GM21360 (cell line): ENCODE measurements around the gene CCDC39.

Experiments
- ATAC-seq: cut with Tn5 transposase; IDR thresholded peaks from one replicate; pipeline ENCODE4 v1.9.1; 2021; ENCODE audit warnings: mild to moderate bottlenecking, moderate library complexity; ENCODE audit not compliant: unreplicated experiment

The CCDC39 gene

DNA sequence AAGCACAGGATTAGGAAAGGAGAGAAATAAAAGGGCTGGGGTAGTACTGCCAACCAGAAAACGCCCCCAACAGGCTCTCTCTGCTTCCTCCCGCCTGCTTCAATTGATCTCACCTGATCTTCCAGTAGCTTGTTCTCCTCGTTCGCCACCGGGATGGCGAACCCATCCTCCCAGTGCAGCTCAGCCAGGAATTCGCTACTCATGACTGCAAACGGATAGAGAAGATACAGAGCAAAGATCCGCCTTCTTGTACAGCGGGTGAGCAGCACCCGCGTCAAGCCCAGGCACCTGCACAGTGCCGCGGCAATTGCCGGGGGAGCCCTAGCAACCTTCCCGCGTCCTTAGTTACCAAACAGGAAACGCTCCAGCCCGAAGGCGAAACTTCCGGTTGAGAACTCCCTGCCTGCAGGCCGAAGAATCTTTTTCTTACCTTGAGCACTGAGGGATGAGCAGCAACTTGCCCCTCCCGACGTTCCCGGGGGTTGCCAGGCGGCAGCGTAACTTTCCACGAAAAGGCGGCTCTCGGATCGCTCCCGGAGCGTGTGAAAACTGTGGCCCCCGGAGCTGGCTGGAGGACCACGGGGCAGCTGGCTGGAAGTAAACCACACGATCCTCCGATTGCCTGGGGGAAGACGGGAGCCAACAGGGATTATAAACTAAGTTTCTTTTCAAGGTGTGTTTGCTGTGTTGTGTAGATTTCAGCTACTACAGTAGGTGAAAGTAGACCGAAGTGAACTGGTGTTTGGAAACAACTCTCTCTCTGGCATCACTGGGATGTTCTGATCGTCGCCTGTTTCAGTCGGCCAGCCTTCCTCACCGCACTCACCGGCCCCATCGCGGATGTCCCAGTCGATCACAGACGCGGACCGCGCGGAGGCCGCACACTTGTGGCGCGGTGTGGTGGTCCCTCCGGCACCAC is at the start of gene CCDC39:
Gene CCDC39, minus strand, starts transcription at position 312 of the 919 bp plus-strand sequence. Its CDS starts 109 bp downstream, at position 203.
- ATAC-seq, result peak; percentile 97

DNA sequence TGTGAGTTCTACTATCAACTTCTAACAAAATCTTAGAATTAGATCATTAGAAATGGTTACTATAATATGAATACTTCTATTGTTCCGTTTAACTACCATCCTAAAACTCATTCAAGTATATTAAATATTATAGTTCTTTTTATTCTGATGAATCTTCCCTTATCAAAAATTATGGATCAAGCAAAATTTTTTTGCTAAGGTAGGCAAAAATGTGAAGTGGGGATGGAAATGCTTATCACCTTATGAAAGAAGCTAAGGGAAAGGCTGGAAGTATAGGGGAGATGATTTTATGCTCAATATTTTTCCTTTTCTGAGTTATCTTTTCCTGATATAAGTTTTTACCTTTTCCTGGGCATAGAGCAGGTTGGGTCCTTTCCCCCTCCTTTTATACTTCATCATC is 40.7 kb upstream of the CCDC39 start:
- no peak for ATAC-seq

DNA sequence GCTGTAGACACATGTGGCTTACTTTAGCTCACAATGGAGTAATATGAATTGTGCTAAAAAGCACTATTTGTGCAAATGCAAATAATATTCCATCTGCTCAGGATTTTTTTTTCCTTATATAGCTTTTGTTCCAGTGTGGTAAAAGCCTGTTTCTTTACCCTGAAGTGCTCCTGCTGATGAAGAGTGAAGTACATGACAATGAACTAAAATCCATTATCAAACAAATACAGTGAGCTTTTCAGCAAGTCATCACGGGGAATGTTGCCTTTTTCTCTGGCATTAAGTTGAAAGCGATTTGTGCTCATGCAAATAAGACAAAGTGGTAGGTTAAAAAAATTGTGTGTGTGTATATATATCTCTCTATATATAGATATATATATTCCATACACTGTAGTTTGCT is 28.6 kb upstream of the CCDC39 start:
- ATAC-seq, result no peak

DNA sequence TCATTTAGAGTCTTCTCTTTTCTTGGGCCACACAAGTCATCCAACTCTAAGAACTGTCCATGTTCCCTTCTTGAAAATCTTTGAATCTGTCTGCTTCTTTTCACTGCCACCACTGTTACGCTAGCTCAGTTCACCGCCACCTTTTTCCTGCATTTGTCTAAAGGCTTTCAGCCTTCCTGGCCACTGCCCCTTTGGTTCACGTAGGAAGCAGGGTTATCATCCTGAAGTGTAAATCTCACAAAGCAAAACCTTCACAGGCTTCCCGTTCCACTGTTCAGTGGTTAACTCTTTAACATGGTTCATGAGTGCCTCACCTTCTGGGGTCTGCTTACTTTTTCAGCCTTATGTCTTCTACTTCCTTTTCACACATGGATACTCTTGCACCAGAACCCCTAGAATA is 26.3 kb upstream of the CCDC39 start:
- no peak for ATAC-seq

DNA sequence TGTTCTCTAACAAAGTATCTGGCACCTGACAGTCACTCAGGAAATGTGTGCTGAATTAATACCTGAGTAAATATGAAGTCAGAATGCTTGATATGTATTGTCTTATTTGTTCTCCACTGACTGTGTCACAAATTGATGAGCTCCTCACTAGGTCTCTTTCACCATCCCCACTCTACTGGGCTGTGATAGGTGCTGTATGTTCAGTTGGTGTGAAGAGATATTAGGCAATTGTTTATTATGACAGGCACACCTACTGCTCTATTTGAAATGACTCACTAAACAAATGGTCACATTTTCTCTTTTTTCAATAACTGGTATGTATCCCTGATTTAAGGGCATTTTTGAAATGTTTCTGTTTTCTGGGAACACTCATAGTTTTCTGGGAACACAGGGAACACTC is 25.2 kb upstream of the CCDC39 start:
- ATAC-seq, result no peak

DNA sequence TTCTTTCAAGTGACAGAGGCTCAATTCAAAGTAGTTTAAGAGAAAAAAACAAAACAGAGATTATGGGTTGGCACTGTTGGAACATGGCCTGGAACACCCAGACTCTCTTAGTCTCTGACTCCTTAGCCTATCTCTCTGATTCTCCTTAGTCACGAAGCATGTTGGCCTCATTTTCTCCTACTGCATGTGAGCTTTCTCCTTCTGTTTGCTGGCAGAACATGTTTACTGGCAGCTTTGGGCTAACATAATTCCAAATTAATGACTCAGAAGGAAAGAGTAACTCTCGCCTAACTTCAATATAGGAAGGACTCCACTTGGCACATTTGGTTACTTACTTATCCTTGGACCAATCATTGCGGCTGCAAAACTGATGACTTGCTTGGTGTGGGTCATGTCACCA is 21.7 kb upstream of the CCDC39 start:
- no peak for ATAC-seq

DNA sequence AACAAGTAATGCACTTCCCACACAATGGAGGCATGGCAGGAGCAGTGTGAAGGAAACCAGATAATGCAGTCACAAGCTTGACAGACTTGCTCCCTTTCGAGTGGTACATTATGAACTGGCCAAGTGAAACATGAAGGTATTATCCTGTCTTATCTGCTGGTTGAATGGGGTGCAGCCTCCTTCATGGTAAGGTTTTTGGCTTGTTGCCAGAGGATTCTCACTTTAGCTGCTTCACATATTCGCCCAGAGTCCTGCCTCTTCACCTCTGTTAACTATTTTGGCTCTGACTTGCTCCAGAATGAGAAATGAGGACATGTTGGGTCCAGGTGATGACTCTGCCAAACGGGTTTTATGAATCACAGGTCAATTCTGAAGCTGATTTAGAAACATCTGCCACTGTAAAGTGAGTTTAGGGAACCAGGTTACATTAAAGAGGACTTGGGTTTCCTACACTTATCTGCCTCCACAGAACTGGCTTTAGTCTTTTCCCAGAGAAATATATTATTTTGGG is 19.5 kb upstream of the CCDC39 start:
- ATAC-seq, result no peak

DNA sequence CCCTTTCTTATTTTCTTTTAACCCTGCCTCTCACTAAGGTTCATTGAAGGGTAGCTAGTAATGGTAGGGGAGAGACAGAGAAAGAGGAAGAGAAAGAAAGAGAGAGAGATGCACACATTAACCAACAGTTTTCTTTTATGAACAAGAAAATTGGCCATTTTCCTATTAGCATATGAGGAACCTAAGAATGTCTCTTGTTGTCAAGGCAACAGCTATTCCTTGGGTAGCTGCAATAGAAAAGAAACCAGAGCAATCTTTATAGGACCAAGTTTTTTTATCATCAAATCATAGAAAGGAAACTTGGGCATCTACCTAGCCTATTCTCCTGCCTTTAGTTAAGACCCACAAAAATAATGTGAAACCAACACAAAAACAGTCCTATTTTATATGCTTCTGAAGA is 15.0 kb upstream of the CCDC39 start:
- no peak for ATAC-seq

DNA sequence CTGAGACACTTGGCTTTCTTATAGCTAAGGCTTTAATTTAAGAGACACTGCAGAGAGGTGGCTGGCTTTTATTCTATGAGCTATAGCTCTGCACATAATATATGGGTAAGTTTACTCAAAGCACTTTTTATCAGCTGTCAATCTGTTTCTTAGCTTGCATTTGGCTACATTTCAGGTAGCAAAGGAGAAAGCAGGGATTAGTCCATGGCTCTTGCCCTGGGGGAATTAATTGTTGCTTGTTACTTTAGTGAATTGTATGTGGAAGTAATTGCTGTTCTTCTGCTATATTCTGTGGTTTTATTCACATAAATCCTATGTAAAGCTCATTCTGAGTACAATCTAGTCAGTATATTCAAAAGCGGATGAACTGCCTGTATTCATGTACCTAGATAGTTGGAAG is 14.4 kb upstream of the CCDC39 start:
- no peak for ATAC-seq

DNA sequence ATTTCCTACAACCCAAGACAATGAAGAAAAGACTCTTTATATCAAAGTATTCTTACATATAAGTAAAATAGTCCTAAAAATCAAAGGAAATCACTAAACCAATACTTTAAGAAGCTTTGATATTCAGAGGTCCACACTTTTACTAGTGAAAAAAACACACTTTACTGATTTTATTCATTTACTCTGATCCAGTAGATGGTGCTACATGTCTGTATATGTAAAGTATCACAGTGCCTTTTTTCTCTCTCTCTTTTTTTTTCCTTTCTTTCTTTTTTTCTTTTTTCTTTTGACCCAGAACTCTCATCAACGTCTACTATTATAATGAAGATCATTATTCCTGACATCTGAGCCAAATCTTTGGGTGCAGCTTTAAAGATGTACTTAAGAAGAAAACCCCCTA is 10.8 kb upstream of the CCDC39 start:
- no peak for ATAC-seq

DNA sequence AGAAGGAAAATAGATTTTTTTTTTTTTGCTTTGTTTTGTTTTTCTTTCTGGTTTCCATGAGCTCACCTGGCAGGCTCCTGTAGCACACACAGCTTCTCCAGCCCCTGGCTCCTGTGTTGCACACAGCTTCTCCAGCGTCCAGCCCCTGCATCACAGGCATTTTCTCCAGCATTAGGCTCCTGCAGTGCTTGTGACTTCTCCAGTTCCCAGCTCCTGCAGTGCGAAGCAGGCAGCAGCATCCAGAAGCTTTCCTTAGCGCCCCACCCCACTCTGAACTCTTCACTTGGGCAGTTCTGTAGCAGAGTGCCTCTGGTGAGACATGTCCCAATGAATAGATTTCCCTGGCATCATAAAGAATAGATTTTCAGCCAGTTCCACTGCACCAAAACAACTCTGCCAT is 5.5 kb upstream of the CCDC39 start:
- no peak for ATAC-seq

DNA sequence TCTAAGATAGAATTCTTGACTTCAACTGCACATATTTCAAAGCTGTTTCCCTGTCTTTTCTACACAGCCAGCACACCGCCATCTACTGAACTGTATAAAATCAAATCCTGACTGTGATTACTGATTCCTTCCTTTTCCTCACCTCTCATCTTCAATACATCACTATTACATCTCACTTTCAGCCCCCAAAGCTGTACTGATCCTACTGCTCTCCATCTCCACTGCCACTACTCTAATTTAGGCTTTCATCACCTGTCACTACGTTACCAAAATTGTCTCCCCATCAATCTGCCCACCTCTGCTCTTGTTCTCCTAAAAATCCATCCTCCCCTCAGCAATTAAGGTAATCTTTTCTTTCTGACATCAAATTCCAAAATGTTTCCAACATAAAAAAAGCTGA is 4.5 kb upstream of the CCDC39 start:
- ATAC-seq, result no peak

DNA sequence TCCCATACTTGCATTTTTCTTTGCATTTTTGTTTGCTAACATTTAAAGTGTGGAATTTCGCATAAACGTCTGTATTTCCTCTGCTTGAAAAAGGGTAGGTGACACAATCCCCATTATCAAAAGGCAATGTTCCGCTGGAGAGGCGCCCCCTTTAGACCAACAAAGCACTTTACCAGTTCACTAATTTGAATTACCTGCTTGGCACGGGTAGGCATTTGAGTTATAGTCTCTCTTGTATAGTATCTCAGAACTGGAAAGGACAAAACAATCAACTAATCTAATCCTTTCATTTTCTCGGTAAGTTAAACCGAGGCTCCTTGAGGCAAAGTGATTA is 775 bp upstream of the CCDC39 start:
- peak; percentile 40 for ATAC-seq

DNA sequence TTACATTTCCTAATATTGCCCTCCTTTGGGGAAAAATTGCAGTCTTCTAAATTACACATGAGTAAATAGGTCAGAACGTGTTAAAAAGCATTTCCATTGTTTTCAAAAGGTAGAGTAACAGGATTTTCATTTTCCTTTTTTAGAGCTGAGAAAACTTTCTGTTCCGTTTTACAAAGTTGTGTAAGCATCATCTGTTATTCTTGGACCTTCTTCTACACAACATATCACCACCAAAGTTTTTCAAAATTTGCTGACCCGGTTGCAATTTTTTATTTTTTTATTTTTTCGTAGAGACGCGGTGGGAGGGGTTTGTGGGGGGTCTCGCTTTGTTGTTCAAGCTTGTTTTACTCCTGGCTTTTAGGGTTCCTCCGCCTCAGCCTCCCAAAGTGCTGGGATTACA is 1.1 kb downstream of the CCDC39 start:
- ATAC-seq, result peak; percentile 34

DNA sequence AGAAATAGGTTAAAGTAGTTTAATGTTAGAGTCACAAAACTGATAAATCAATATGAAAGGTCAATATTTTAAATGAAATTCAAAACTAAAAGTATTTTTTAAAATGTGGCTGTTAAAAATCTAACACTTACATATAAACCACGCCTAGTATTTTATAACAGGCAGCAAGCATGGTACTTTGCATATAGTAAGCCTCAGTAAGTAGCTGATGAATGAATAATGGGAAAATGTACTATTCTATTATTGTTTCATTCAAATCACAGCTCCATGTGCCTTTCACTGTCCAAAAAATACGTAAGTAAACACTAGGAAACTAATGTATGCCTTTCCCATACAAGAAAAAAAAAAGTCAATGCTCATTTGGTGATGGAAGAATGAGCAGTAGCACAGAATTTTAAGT is 17.8 kb downstream of the CCDC39 start:
- no peak for ATAC-seq

DNA sequence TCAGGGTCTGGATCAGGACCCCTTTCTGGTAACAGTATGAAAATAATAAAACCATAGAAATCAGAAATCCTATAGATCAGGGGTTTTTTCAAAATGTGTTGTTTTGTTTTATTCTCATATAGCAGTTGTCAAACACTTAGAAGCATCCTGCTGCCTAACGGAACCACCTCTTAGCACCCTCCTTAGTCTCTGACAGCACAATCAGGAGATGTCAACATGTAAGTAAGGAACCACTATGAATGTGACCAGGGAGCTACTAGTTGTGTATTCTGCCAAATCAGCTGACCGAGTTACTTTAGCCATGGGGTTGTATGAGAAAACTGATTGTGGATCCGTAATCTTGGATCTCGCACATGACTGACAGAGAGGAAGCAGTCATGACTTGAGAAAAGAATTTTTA is 22.2 kb downstream of the CCDC39 start:
- no peak for ATAC-seq

DNA sequence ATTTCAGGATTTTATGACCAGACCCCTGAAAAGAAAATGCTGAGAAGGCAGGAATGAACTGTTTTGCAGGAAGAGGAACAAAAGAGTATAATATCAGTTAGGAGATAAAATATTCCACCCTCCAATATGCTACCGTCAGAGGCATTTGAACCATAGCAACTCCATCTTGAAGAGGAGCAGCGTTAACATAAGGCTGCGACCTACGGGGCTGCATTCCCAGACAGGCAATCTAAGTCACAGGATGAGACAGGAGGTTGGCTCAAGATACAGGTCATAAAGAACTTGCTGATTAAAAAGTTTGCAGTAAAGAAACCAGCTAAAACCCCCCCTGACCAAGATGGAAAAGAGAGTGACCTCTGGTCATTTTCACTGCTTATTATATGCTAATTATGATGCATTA is 22.9 kb downstream of the CCDC39 start:
- no peak for ATAC-seq

DNA sequence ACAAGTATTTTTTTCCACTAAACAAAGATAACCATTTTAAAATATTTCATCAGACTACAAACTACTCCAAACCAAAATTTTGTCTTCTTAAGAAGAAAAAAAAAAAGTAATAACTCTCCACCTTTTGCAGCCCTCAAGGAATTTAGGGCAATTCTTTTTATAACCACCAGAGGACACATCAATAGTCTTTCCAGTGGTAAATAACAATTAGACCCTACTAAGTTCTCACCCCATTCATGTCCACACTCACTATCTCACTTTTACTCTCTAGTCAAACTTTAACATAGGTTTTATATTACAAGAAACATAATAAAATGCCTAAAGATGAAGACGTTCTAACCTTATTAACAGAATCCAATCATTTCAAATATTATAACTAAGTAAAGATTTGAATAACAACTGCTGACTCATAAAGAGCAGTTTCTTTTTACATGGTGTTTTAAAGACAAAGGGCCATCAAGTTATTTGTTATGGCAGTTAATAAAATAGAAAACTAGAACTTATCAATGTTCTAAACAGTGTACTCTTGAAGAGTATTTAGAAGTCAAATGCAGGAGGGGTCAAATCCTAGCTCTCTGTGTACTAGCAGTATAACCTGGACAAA is 33.0 kb downstream of the CCDC39 start:
- ATAC-seq, result peak; percentile 79

DNA sequence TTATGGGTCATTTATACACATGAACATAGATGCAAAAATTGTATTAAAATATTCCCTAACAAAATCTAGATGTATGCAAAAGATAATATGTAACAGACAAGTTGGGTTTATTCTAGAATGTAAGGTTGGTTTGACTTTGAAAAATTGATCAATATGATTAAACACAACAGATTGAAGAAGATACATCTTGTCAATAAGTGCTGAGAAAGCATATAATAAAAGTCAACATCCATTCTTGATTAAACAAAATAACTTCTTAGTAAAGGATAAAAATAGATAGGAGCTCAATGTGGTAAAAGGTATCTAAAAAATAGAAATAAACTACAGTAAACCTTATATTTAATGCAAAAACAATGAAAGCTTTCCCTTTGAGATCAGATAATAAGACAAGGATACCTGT is 38.3 kb downstream of the CCDC39 start:
- no peak for ATAC-seq

DNA sequence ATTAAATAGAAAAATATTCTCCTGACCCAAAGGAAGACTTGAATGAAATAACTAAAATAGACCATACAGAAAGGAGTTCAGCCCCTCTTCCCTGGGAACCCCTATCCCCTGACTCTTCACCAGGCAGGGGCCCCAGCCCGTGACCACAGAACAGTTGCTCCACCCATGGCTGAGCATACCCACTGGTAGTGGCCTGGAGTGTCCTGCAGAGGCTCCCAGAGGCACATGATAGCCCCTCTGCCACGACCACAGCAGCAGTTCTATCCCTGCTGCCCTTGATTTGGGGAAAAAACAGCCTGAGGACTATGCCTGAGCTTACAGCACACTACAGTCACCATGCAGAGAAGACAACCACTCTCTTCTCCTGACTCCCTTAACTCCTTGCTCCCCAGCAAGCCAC is 45.6 kb downstream of the CCDC39 start:
- no peak for ATAC-seq

DNA sequence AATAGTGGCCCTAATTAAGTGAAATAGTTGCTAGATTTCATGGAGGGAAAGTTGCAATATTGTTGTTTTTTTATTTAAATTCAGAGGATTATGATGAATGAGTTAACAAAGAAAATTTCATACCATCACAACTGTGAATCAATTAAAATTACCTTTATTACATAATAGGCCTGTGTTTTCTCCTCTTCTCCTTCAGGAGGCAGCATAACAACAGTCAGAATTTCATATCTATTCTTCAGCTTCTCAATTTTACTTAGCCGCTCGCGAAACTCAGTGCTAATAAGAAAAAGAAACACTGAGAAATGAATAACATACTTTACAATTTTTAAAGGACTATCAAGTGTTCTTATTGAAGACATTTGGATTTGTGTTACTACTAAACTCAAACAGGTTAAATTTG is 48.0 kb downstream of the CCDC39 start:
- ATAC-seq, result no peak

DNA sequence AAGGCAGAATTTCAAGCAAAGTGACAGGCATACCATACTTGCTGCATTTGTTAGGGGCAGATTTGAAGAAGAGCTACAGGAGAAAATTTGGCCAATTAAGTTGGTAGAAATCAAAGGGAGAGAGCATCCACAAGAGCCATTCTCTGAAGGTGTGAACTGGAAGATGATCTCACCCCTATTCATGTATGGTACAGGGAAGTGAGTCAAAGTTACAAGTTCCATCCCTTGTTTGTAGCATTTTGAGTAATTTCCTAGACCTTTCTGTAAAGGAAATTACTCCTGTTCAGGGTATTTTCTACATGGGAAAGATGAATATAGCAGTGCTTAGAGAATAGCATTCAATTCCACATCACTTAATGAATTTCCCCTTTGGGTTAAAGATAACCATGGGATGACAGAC is 48.9 kb downstream of the CCDC39 start:
- ATAC-seq, result no peak
